HepG2 (cell line): ENCODE results near the gene TLE2. TPM values are rescaled to one million over a fixed set of nuclear protein-coding genes. Genes with fewer than 3 reads are reported as not detected.

Experiments used
- AGO1 ChIP-seq: fragments of 200-400 bp; formaldehyde crosslinking; IDR thresholded peaks from 2 replicates; pipeline ENCODE4 v1.6.1; 2017; ENCODE audit warnings: mild to moderate bottlenecking, low read depth, low read length, moderate library complexity; ENCODE audit not compliant: poor library complexity, severe bottlenecking
- AGO2 ChIP-seq: fragments of 200-400 bp; formaldehyde crosslinking; optimal IDR thresholded peaks from 2 replicates; pipeline ENCODE3; 2017; ENCODE audit warnings: mild to moderate bottlenecking, low read depth, low read length, moderate library complexity
- ARID2 ChIP-seq: sonication (generic); formaldehyde crosslinking; IDR thresholded peaks from 2 replicates; pipeline ENCODE4 v1.8.1; 2022; ENCODE audit warnings: mild to moderate bottlenecking, missing genetic modification reagents, borderline replicate concordance
- ASH2L ChIP-seq: fragments of 300-600, 200-600 bp; sonication (generic); IDR thresholded peaks from 2 replicates; pipeline ENCODE4 v1.7.0; 2017; ENCODE audit warnings: low read depth, mild to moderate bottlenecking, moderate library complexity, mixed read lengths, low read length; ENCODE audit not compliant: insufficient read length
- ATF7 ChIP-seq, 2 experiments: fragments of 450-650 bp in 1 of 2; sonication (generic) in 1 of 2; formaldehyde crosslinking in 1 of 2; IDR thresholded peaks; 2 replicates each; pipeline versions ENCODE4 v1.4.0 to v1.6.1; 2016 to 2020; ENCODE audit warnings: antibody characterized with exemption in 1 of 2, mild to moderate bottlenecking in 1 of 2, missing genetic modification reagents in 1 of 2
- HIVEP1 ChIP-seq: sonication (generic); formaldehyde crosslinking; IDR thresholded peaks from 2 replicates; pipeline ENCODE4 v1.4.0; 2020; ENCODE audit warnings: mild to moderate bottlenecking, missing genetic modification reagents
- KAT7 ChIP-seq: IDR thresholded peaks from 2 replicates; pipeline ENCODE4 v1.6.1; 2018; ENCODE audit warnings: borderline replicate concordance, missing compliant biosample characterization
- MED1 ChIP-seq: sonication (generic); formaldehyde crosslinking; IDR thresholded peaks from 2 replicates; pipeline ENCODE4 v1.4.0; 2020; ENCODE audit warnings: missing genetic modification reagents
- NFE2L2 ChIP-seq: fragments of 150-350 bp; IDR thresholded peaks from 2 replicates; pipeline ENCODE4 v1.6.1; 2014; ENCODE audit warnings: low read length
- NFYC ChIP-seq: IDR thresholded peaks from 2 replicates; pipeline ENCODE4 v1.6.1; 2016; ENCODE audit warnings: missing genetic modification reagents, missing compliant biosample characterization
- PPARG ChIP-seq: conservative IDR thresholded peaks from 2 replicates; pipeline ENCODE4 v1.6.1; 2016; ENCODE audit warnings: missing biosample characterization, missing genetic modification reagents
- XBP1 ChIP-seq: sonication (generic); formaldehyde crosslinking; IDR thresholded peaks from 2 replicates; pipeline ENCODE4 v1.5.0; 2020; ENCODE audit warnings: missing genetic modification reagents
- ZNF225 ChIP-seq: sonication (generic); formaldehyde crosslinking; IDR thresholded peaks from 2 replicates; pipeline ENCODE4 v1.4.0; 2020; ENCODE audit warnings: mild to moderate bottlenecking, missing genetic modification reagents
- ZNF256 ChIP-seq: sonication (generic); formaldehyde crosslinking; conservative IDR thresholded peaks from 2 replicates; pipeline ENCODE4 v1.4.0; 2020; ENCODE audit warnings: missing genetic modification reagents
- ZNF33A ChIP-seq: sonication (generic); formaldehyde crosslinking; IDR thresholded peaks from 2 replicates; pipeline ENCODE4 v1.5.1; 2020; ENCODE audit warnings: missing genetic modification reagents, mild to moderate bottlenecking, moderate library complexity, borderline replicate concordance
- ZNF34 ChIP-seq: sonication (generic); formaldehyde crosslinking; IDR thresholded peaks from 2 replicates; pipeline ENCODE4 v1.4.0; 2020; ENCODE audit warnings: mild to moderate bottlenecking, missing genetic modification reagents, borderline replicate concordance
- ZNF460 ChIP-seq: sonication (generic); formaldehyde crosslinking; IDR thresholded peaks from 2 replicates; pipeline ENCODE4 v1.5.1; 2020; ENCODE audit warnings: missing genetic modification reagents, mild to moderate bottlenecking, borderline replicate concordance
- ZNF572 ChIP-seq: sonication (generic); formaldehyde crosslinking; IDR thresholded peaks from 2 replicates; pipeline ENCODE4 v1.5.1; 2020; ENCODE audit warnings: mild to moderate bottlenecking, missing genetic modification reagents
- ZNF747 ChIP-seq: sonication (generic); formaldehyde crosslinking; IDR thresholded peaks from 2 replicates; pipeline ENCODE4 v1.8.1; 2023; ENCODE audit warnings: missing genetic modification reagents, mild to moderate bottlenecking, borderline replicate concordance
- ZNF777 ChIP-seq: sonication (generic); formaldehyde crosslinking; IDR thresholded peaks from 2 replicates; pipeline ENCODE4 v1.4.0; 2020; ENCODE audit warnings: missing genetic modification reagents
- polyA plus RNA-seq, 8 experiments: library from polyadenylated mRNA; depleted of rRNA in 3 of 8; stranded (reverse) in 7 of 8; unstranded in 1 of 8; fragments of >200 nt; fragmentation: Illumina TruSeq in 4 of 8; extraction: Trizol in 4 of 8; gene quantifications; 2 replicates each; pipeline versions ENCODE4 v1.2.1 to v1.2.3, GENCODE V29; 2011 to 2016; ENCODE audit warnings: low read depth in 4 of 8, missing spikeins in 1 of 8, mixed read lengths in 1 of 8; ENCODE audit not compliant: insufficient read depth in 1 of 8
- total RNA-seq, 5 experiments: library from RNA; depleted of rRNA; stranded (reverse); fragments of >200 nt; fragmentation: Illumina TruSeq; extraction: Trizol; gene quantifications; 2 replicates each; pipeline ENCODE4 v1.2.3, GENCODE V29; 2016; ENCODE audit warnings: low read depth in 1 of 5
- TF ChIP-seq, protein P1 (sequence below): sonication (generic); formaldehyde crosslinking; IDR thresholded peaks from 2 replicates; pipeline ENCODE4 v1.8.1; 2023; ENCODE audit warnings: mild to moderate bottlenecking, missing genetic modification reagents
- TF ChIP-seq, protein P2 (sequence below): IDR thresholded peaks from 2 replicates; pipeline ENCODE4 v1.6.1; 2016; ENCODE audit warnings: low read depth, missing genetic modification reagents, missing compliant biosample characterization
- TF ChIP-seq, protein P3 (sequence below): sonication (generic); formaldehyde crosslinking; conservative IDR thresholded peaks from 2 replicates; pipeline ENCODE4 v1.4.0; 2020; ENCODE audit warnings: missing genetic modification reagents

The TLE2 gene
- total and polyA plus RNA-seq, 2 of the 13 experiments (the other 11 are each of a cell fraction or from before 2014, with no cell fraction given), result 0.07 to 0.81 TPM

DNA sequence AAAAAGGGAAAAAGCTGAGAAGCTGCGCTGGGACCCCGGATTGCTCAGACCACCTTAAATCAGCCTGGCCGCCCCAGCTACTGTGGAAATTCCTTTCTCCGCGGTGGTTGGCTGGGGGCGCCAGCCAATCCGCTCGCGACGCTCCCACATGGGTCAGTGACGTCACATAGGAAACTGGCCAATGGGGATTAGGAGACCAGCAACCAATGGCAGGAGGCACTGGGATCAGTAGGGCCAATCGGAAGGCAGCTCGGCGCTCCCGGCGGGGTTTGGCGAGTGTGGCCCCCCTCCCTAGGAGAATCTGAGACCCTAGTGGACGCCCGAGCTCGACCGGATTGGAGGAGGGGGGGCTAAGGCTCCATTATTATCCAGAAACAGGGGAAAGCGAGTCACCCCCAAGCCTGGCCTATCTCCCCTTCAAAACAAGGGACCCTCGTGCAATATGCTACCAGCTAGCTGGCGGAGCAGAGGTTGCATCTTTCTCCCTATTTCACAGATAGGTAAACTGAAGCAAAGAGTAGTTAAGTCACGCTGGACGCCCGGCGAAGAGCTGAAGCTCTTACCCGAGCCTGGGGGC is 6.5 kb upstream of the TLE2 start (continued):
- TF ChIP-seq, protein P1, sequence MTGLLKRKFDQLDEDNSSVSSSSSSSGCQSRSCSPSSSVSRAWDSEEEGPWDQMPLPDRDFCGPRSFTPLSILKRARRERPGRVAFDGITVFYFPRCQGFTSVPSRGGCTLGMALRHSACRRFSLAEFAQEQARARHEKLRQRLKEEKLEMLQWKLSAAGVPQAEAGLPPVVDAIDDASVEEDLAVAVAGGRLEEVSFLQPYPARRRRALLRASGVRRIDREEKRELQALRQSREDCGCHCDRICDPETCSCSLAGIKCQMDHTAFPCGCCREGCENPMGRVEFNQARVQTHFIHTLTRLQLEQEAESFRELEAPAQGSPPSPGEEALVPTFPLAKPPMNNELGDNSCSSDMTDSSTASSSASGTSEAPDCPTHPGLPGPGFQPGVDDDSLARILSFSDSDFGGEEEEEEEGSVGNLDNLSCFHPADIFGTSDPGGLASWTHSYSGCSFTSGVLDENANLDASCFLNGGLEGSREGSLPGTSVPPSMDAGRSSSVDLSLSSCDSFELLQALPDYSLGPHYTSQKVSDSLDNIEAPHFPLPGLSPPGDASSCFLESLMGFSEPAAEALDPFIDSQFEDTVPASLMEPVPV (CRISPR knock-in tag), result no peak
- TF ChIP-seq, protein P2, sequence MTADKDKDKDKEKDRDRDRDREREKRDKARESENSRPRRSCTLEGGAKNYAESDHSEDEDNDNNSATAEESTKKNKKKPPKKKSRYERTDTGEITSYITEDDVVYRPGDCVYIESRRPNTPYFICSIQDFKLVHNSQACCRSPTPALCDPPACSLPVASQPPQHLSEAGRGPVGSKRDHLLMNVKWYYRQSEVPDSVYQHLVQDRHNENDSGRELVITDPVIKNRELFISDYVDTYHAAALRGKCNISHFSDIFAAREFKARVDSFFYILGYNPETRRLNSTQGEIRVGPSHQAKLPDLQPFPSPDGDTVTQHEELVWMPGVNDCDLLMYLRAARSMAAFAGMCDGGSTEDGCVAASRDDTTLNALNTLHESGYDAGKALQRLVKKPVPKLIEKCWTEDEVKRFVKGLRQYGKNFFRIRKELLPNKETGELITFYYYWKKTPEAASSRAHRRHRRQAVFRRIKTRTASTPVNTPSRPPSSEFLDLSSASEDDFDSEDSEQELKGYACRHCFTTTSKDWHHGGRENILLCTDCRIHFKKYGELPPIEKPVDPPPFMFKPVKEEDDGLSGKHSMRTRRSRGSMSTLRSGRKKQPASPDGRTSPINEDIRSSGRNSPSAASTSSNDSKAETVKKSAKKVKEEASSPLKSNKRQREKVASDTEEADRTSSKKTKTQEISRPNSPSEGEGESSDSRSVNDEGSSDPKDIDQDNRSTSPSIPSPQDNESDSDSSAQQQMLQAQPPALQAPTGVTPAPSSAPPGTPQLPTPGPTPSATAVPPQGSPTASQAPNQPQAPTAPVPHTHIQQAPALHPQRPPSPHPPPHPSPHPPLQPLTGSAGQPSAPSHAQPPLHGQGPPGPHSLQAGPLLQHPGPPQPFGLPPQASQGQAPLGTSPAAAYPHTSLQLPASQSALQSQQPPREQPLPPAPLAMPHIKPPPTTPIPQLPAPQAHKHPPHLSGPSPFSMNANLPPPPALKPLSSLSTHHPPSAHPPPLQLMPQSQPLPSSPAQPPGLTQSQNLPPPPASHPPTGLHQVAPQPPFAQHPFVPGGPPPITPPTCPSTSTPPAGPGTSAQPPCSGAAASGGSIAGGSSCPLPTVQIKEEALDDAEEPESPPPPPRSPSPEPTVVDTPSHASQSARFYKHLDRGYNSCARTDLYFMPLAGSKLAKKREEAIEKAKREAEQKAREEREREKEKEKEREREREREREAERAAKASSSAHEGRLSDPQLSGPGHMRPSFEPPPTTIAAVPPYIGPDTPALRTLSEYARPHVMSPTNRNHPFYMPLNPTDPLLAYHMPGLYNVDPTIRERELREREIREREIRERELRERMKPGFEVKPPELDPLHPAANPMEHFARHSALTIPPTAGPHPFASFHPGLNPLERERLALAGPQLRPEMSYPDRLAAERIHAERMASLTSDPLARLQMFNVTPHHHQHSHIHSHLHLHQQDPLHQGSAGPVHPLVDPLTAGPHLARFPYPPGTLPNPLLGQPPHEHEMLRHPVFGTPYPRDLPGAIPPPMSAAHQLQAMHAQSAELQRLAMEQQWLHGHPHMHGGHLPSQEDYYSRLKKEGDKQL (CRISPR knock-in tag), result no peak
- TF ChIP-seq ZNF572 (CRISPR knock-in tag), result no peak
- TF ChIP-seq NFYC (CRISPR knock-in tag), result peak; percentile 95
- no peak for TF ChIP-seq ZNF777
- TF ChIP-seq ZNF747 (CRISPR knock-in tag), result no peak
- TF ChIP-seq HIVEP1, result no peak
- no peak for TF ChIP-seq ZNF34 (CRISPR knock-in tag)
- TF ChIP-seq ATF7 (IDR thresholded peaks at IDR 0.05), result peak; percentile 97
- 0 out of 2 replicates have a peak, but pooled peaks have one; percentile 46 for TF ChIP-seq ATF7 (CRISPR knock-in tag; IDR thresholded peaks at IDR 0.05)
- no peak for TF ChIP-seq ARID2 (CRISPR knock-in tag)
- TF ChIP-seq PPARG (CRISPR knock-in tag), result no peak
- TF ChIP-seq, protein P3, sequence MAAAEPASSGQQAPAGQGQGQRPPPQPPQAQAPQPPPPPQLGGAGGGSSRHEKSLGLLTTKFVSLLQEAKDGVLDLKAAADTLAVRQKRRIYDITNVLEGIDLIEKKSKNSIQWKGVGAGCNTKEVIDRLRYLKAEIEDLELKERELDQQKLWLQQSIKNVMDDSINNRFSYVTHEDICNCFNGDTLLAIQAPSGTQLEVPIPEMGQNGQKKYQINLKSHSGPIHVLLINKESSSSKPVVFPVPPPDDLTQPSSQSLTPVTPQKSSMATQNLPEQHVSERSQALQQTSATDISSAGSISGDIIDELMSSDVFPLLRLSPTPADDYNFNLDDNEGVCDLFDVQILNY (CRISPR knock-in tag), result no peak
- no peak for TF ChIP-seq ZNF460 (CRISPR knock-in tag)
- peak; percentile 52 for TF ChIP-seq ASH2L
- no peak for TF ChIP-seq ZNF256 (CRISPR knock-in tag)
- TF ChIP-seq KAT7, result no peak
- no peak for TF ChIP-seq ZNF225 (CRISPR knock-in tag)
- no peak for TF ChIP-seq NFE2L2
- TF ChIP-seq AGO2, result no peak
- no peak for TF ChIP-seq XBP1 (CRISPR knock-in tag)
- TF ChIP-seq MED1 (CRISPR knock-in tag), result no peak
- no peak for TF ChIP-seq AGO1
- TF ChIP-seq ZNF33A (CRISPR knock-in tag), result no peak
